ENCODE data around the gene LCNL1.

DNA sequence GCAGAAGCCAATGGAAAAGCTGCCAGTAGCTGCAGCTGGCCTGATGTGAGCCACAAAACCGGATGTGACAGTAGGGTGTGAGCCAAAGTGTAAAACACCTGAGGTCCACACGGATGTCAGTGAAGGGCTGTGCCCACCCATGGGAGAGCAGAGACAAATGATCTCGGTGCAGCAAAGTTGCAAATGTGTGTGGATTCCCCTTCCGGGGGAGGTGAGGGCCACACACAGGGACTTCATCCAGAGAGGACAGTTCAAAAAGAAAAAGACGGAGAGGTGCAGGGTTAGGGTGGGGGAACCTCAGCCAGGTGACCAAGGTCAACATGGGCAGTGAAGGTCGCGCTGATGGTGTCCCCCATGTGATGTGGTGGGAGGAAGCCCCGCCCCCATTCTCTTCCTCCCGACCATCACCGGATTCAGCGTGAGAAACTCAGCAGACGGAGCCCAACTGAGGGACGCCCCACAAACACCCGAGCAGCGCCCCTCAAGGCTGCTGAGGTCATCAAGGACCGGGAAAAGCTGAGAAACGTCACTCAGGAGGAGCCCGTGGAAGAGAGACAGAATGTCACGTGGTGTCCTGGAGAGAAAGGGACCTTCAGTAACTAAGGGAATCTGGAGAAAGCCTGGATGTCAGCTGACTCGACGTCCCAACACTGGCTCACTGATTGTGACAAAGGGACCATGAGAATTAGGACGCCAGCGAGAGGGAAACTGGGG lies 16.9 kb upstream of the LCNL1 start:
- TF ChIP-seq CTCF (IDR thresholded peaks at IDR 0.05 in 2 of 3, conservative IDR thresholded peaks at IDR 0.05 in 1 of 3; ENCODE audit: control insufficient read depth in 2 of 3, extremely low read depth in 1 of 3, insufficient read depth in 1 of 3, low read depth in 3 of 3, low read length in 3 of 3) (no peak), POLR2A (IDR thresholded peaks at IDR 0.05; ENCODE audit: low read depth, low read length) (no peak), EZH2 (IDR thresholded peaks at IDR 0.05; ENCODE audit: borderline replicate concordance, control insufficient read depth, low read depth, low read length) (no peak)
